ENCODE data around the gene SPIN1.

SPIN1 gene

GRCh38 chr9:88388886-88389605 is 802 bp downstream of the SPIN1 start:
- peak; percentile 58 for DNase-seq (ENCODE audit: low spot score)

- no peak for DNase-seq (ENCODE audit: low spot score)
Observed at GRCh38 chr9:88390371-88390990, 2.2 kb downstream of the SPIN1 start.

GRCh38 chr9:88391236-88391635 is 3.0 kb downstream of the SPIN1 start:
- no peak for DNase-seq (ENCODE audit: low spot score)

- no peak for DNase-seq (ENCODE audit: low spot score)
Observed at GRCh38 chr9:88391921-88392320, 3.7 kb downstream of the SPIN1 start.

- DNase-seq (ENCODE audit: low spot score), result no peak
Observed at GRCh38 chr9:88392549-88392948, 4.3 kb downstream of the SPIN1 start.

GRCh38 chr9:88396836-88397577 is 8.8 kb downstream of the SPIN1 start:
- no peak for DNase-seq (ENCODE audit: low spot score)

GRCh38 chr9:88398016-88398415 is 9.8 kb downstream of the SPIN1 start:
- no peak for DNase-seq (ENCODE audit: low spot score)

GRCh38 chr9:88399966-88400365 is 11.7 kb downstream of the SPIN1 start:
- DNase-seq (ENCODE audit: low spot score), result no peak

- no peak for DNase-seq (ENCODE audit: low spot score)
Observed at GRCh38 chr9:88403340-88403739, 15.1 kb downstream of the SPIN1 start.

GRCh38 chr9:88406051-88406450 is 17.8 kb downstream of the SPIN1 start:
- no peak for DNase-seq (ENCODE audit: low spot score)

GRCh38 chr9:88411471-88411870 is 23.2 kb downstream of the SPIN1 start:
- no peak for DNase-seq (ENCODE audit: low spot score)

GRCh38 chr9:88414298-88414697 is 26.1 kb downstream of the SPIN1 start:
- no peak for DNase-seq (ENCODE audit: low spot score)

GRCh38 chr9:88418025-88418424 is 29.8 kb downstream of the SPIN1 start:
- DNase-seq (ENCODE audit: low spot score), result no peak

GRCh38 chr9:88418715-88419540 is 30.7 kb downstream of the SPIN1 start:
- no peak for DNase-seq (ENCODE audit: low spot score)

GRCh38 chr9:88420227-88420626 is 32.0 kb downstream of the SPIN1 start:
- DNase-seq (ENCODE audit: low spot score), result no peak

- DNase-seq (ENCODE audit: low spot score), result no peak
Observed at GRCh38 chr9:88421348-88421747, 33.1 kb downstream of the SPIN1 start.

GRCh38 chr9:88425538-88425950 is 37.3 kb downstream of the SPIN1 start:
- no peak for DNase-seq (ENCODE audit: low spot score)

GRCh38 chr9:88426651-88427050 is 38.4 kb downstream of the SPIN1 start:
- no peak for DNase-seq (ENCODE audit: low spot score)

- no peak for DNase-seq (ENCODE audit: low spot score)
Observed at GRCh38 chr9:88429595-88430430, 41.6 kb downstream of the SPIN1 start.

GRCh38 chr9:88433583-88434255 is 45.5 kb downstream of the SPIN1 start:
- DNase-seq (ENCODE audit: low spot score), result no peak

- no peak for DNase-seq (ENCODE audit: low spot score)
Observed at GRCh38 chr9:88435336-88435735, 47.1 kb downstream of the SPIN1 start.

Measured in germinal center (tissue), 1 donor.